ENCODE data around the gene LRRC49. TPM values are rescaled to one million over a fixed set of nuclear protein-coding genes. Genes with fewer than 3 reads are reported as not detected.

LRRC49 gene
- total and polyA plus RNA-seq, 7 donors: 0.44 to 4.4 (median 1.7) TPM

DNA sequence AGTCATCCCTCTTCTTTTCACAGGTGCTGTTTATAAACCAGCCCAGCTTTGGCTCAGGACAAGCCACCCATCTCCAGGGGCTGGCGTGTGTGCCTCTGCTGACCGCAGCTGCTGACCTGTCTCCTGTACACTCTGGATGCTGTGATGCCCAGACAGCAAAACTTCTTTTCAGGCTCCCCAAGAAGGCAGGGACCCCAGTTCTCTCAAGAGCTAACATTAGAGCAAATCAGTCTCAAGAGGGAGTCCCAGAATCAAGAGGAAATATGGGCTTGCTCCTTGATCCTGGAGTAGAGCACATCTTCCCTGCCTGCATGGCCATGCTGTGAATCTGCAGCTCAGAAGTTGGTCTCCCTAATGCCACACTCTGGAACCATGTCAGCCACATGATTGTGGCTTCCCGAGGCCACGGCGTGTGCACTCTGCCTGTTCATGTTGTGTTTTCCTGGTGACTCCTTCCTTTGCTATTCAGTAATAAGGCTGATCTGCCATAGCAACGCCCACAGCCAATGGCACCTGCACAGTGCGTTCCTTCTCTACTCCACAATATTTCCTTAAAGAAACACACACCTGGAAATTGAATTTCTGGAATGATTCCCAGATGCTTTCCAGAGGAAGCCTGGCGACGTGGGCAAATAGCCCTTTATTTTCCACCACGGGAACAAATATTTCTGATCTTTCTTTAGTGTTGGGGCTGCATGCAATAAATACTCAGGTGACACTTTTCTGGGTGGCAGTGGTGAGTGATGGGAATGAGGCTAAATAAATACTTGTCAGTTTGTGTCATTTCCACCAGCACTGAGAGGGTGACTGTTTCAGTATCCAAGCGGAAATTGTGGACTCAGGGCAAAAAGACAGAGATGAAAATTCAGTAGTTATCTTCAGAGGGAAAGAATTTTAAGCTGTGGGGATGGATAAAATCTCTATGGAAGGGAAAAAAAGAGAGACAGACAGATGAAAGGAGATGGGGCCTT lies 200.7 kb downstream of the LRRC49 start:
- H3K27ac ChIP-seq: no peak overlapping the region
- 45 to 54% (median 49%) methylated on average over 11 of the region's 11 CpGs for WGBS, 3 donors
- no peaks in the 10 kb centered on the region for H3K9me3 ChIP-seq
- no peaks in the 10 kb centered on the region for H3K36me3 ChIP-seq (ENCODE audit: insufficient read depth in 1 of 2, low read depth in 1 of 2)
- DNase-seq (no peak), ATAC-seq (no peak)
- H3K4me1 ChIP-seq: no peaks in the 10 kb centered on the region
- no peak overlapping the region for H3K4me3 ChIP-seq
- TF ChIP-seq CTCF (IDR thresholded peaks at IDR 0.05): no peak
- intact Hi-C loops (cut with DNase I): no loop called here
- H3K27me3 ChIP-seq (ENCODE audit: insufficient read depth in 3 of 3, low read length in 2 of 3): peaks cover 0 to 3% (median 3%) of the 10 kb centered on the region in 3 donors

- 85 to 95% (median 89%) methylated on average over 2 of the region's 2 CpGs for WGBS, 3 donors
- intact Hi-C loops (cut with DNase I): no loop called here
Measured at GRCh38 chr15:71094137-71094536, 201.5 kb downstream of the LRRC49 start.

GRCh38 chr15:71096676-71097075 lies 204.1 kb downstream of the LRRC49 start:
- ATAC-seq (no peak), DNase-seq (no peak)
- H3K27me3 ChIP-seq (ENCODE audit: insufficient read depth in 3 of 3, low read length in 2 of 3): peaks cover 0 to 3% (median 0%) of the 10 kb centered on the region in 3 donors
- H3K4me1 ChIP-seq: no peaks in the 10 kb centered on the region
- no peak for TF ChIP-seq CTCF (IDR thresholded peaks at IDR 0.05)
- intact Hi-C loops (cut with DNase I): no loop called here
- no peaks in the 10 kb centered on the region for H3K9me3 ChIP-seq
- no peaks in the 10 kb centered on the region for H3K36me3 ChIP-seq (ENCODE audit: insufficient read depth in 1 of 2, low read depth in 1 of 2)
- H3K27ac ChIP-seq: no peak overlapping the region
- H3K4me3 ChIP-seq: no peak overlapping the region
- WGBS, 3 donors: 52 to 74% (median 52%) methylated on average over 3 of the region's 3 CpGs

More at GRCh38 chr15:71094137-71094536, 201.5 kb downstream of the LRRC49 start:
- DNase-seq: no peak
- H3K27ac ChIP-seq: no peak overlapping the region
- no peak for ATAC-seq
- no peaks in the 10 kb centered on the region for H3K9me3 ChIP-seq
- H3K27me3 ChIP-seq (ENCODE audit: insufficient read depth in 3 of 3, low read length in 2 of 3): peaks cover 0 to 3% (median 3%) of the 10 kb centered on the region in 3 donors
- H3K36me3 ChIP-seq (ENCODE audit: insufficient read depth in 1 of 2, low read depth in 1 of 2): no peaks in the 10 kb centered on the region
- H3K4me3 ChIP-seq: no peak overlapping the region
- no peak for TF ChIP-seq CTCF (IDR thresholded peaks at IDR 0.05)
- no peaks in the 10 kb centered on the region for H3K4me1 ChIP-seq

DNA sequence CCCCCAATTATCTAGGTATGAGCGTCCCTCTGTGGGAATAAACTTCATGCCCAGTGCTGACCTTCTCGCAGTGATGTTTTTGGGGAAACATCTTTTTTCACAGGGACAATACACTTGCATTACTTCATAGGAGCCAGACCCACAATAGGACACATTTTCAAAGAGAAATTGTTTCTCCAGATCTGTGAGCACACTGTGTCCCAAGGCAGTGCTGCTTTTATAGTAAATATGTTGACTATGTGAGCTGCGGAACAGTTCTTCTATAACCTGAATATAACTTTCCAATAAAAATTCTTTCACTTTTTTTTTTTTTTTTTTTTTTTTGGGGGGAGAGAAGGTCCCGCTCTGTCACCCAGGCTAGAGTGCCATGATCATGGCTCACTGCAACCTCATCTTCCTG lies 205.3 kb downstream of the LRRC49 start:
- Histone ChIP-seq H3K9me3 (no peaks in the 10 kb centered on the region), H3K27ac (no peak overlapping the region), H3K27me3 (ENCODE audit: insufficient read depth in 3 of 3, low read length in 2 of 3) (no peaks in the 10 kb centered on the region), H3K4me1 (no peaks in the 10 kb centered on the region), H3K36me3 (ENCODE audit: insufficient read depth in 1 of 2, low read depth in 1 of 2) (no peaks in the 10 kb centered on the region), H3K4me3 (no peak overlapping the region)
- ATAC-seq (no peak), DNase-seq (no peak)
- no peak for TF ChIP-seq CTCF (IDR thresholded peaks at IDR 0.05)
- WGBS, 3 donors: 88 to 94% (median 90%) methylated on average over 4 of the region's 4 CpGs
- intact Hi-C loops (cut with DNase I): no loop called here

Data from psoas muscle (tissue), 8 donors.